ENCODE data around the gene KIAA1328.
"Not testable (repeated sequence)": the region's sequence is repeated elsewhere in the genome, so short reads cannot be mapped to it uniquely, and the experiment has no call there.

KIAA1328 gene

GRCh38 chr18:37161491-37161890, 332.6 kb downstream of the KIAA1328 start:
- peaks cover 17% of the 10 kb centered on the region for H3K4me1 ChIP-seq (ENCODE audit: control insufficient read depth, insufficient read depth, low read length)
- no peaks in the 10 kb centered on the region for H3K36me3 ChIP-seq (ENCODE audit: control insufficient read depth, insufficient read depth, low read length)
- no peak overlapping the region for H3K9ac ChIP-seq (ENCODE audit: low read depth, low read length)
- no peak overlapping the region for H3K4me3 ChIP-seq (ENCODE audit: low read depth, low read length)
- no peaks in the 10 kb centered on the region for H3K9me3 ChIP-seq (ENCODE audit: control insufficient read depth, insufficient read depth, low read length)
- H3K27me3 ChIP-seq (ENCODE audit: control insufficient read depth, insufficient read depth, low read length) = no peaks in the 10 kb centered on the region

GRCh38 chr18:37162551-37162950, 333.6 kb downstream of the KIAA1328 start:
- Histone ChIP-seq H3K27me3 (ENCODE audit: control insufficient read depth, insufficient read depth, low read length) (no peaks in the 10 kb centered on the region), H3K4me1 (ENCODE audit: control insufficient read depth, insufficient read depth, low read length) (peaks cover 20% of the 10 kb centered on the region), H3K9me3 (ENCODE audit: control insufficient read depth, insufficient read depth, low read length) (no peaks in the 10 kb centered on the region), H3K4me3 (ENCODE audit: low read depth, low read length) (no peak overlapping the region), H3K36me3 (ENCODE audit: control insufficient read depth, insufficient read depth, low read length) (no peaks in the 10 kb centered on the region), H3K9ac (ENCODE audit: low read depth, low read length) (no peak overlapping the region)

- H3K9me3 ChIP-seq (ENCODE audit: control insufficient read depth, insufficient read depth, low read length) = no peaks in the 10 kb centered on the region
- H3K4me3 ChIP-seq (ENCODE audit: low read depth, low read length) = no peak overlapping the region
- H3K27me3 ChIP-seq (ENCODE audit: control insufficient read depth, insufficient read depth, low read length) = no peaks in the 10 kb centered on the region
- peaks cover 20% of the 10 kb centered on the region for H3K4me1 ChIP-seq (ENCODE audit: control insufficient read depth, insufficient read depth, low read length)
- no peaks in the 10 kb centered on the region for H3K36me3 ChIP-seq (ENCODE audit: control insufficient read depth, insufficient read depth, low read length)
- no peak overlapping the region for H3K9ac ChIP-seq (ENCODE audit: low read depth, low read length)
Measured at GRCh38 chr18:37163119-37163518, 334.2 kb downstream of the KIAA1328 start.

GRCh38 chr18:37166491-37166890, 337.6 kb downstream of the KIAA1328 start:
- Histone ChIP-seq H3K27me3 (ENCODE audit: control insufficient read depth, insufficient read depth, low read length) (no peaks in the 10 kb centered on the region), H3K9ac (ENCODE audit: low read depth, low read length) (no peak overlapping the region), H3K4me1 (ENCODE audit: control insufficient read depth, insufficient read depth, low read length) (peaks cover 3% of the 10 kb centered on the region), H3K9me3 (ENCODE audit: control insufficient read depth, insufficient read depth, low read length) (no peaks in the 10 kb centered on the region), H3K36me3 (ENCODE audit: control insufficient read depth, insufficient read depth, low read length) (no peaks in the 10 kb centered on the region), H3K4me3 (ENCODE audit: low read depth, low read length) (no peak overlapping the region)

GRCh38 chr18:37166966-37167365, 338.0 kb downstream of the KIAA1328 start:
- not testable (repeated sequence) for H3K4me3 ChIP-seq (ENCODE audit: low read depth, low read length); H3K9me3 ChIP-seq (ENCODE audit: control insufficient read depth, insufficient read depth, low read length); H3K4me1 ChIP-seq (ENCODE audit: control insufficient read depth, insufficient read depth, low read length); H3K9ac ChIP-seq (ENCODE audit: low read depth, low read length); H3K36me3 ChIP-seq (ENCODE audit: control insufficient read depth, insufficient read depth, low read length); H3K27me3 ChIP-seq (ENCODE audit: control insufficient read depth, insufficient read depth, low read length)

- H3K9ac ChIP-seq (ENCODE audit: low read depth, low read length) = no peak overlapping the region
- no peaks in the 10 kb centered on the region for H3K36me3 ChIP-seq (ENCODE audit: control insufficient read depth, insufficient read depth, low read length)
- H3K27me3 ChIP-seq (ENCODE audit: control insufficient read depth, insufficient read depth, low read length) = no peaks in the 10 kb centered on the region
- H3K9me3 ChIP-seq (ENCODE audit: control insufficient read depth, insufficient read depth, low read length) = no peaks in the 10 kb centered on the region
- peaks cover 12% of the 10 kb centered on the region for H3K4me1 ChIP-seq (ENCODE audit: control insufficient read depth, insufficient read depth, low read length)
- H3K4me3 ChIP-seq (ENCODE audit: low read depth, low read length) = no peak overlapping the region
Measured at GRCh38 chr18:37170984-37171383, 342.1 kb downstream of the KIAA1328 start.

- Histone ChIP-seq H3K4me3 (ENCODE audit: low read depth, low read length) (no peak overlapping the region), H3K9ac (ENCODE audit: low read depth, low read length) (no peak overlapping the region), H3K4me1 (ENCODE audit: control insufficient read depth, insufficient read depth, low read length) (peaks cover 13% of the 10 kb centered on the region), H3K9me3 (ENCODE audit: control insufficient read depth, insufficient read depth, low read length) (no peaks in the 10 kb centered on the region), H3K36me3 (ENCODE audit: control insufficient read depth, insufficient read depth, low read length) (no peaks in the 10 kb centered on the region), H3K27me3 (ENCODE audit: control insufficient read depth, insufficient read depth, low read length) (no peaks in the 10 kb centered on the region)
Measured at GRCh38 chr18:37173384-37173783, 344.5 kb downstream of the KIAA1328 start.

- Histone ChIP-seq H3K27me3 (ENCODE audit: control insufficient read depth, insufficient read depth, low read length) (no peaks in the 10 kb centered on the region), H3K9me3 (ENCODE audit: control insufficient read depth, insufficient read depth, low read length) (no peaks in the 10 kb centered on the region), H3K36me3 (ENCODE audit: control insufficient read depth, insufficient read depth, low read length) (no peaks in the 10 kb centered on the region), H3K4me3 (ENCODE audit: low read depth, low read length) (no peak overlapping the region), H3K9ac (ENCODE audit: low read depth, low read length) (no peak overlapping the region), H3K4me1 (ENCODE audit: control insufficient read depth, insufficient read depth, low read length) (peaks cover 13% of the 10 kb centered on the region)
Measured at GRCh38 chr18:37175727-37176620, 347.0 kb downstream of the KIAA1328 start.

GRCh38 chr18:37176621-37176934, 347.7 kb downstream of the KIAA1328 start:
- Histone ChIP-seq H3K4me3 (ENCODE audit: low read depth, low read length) (no peak overlapping the region), H3K9ac (ENCODE audit: low read depth, low read length) (no peak overlapping the region), H3K27me3 (ENCODE audit: control insufficient read depth, insufficient read depth, low read length) (no peaks in the 10 kb centered on the region)

GRCh38 chr18:37179384-37179783, 350.5 kb downstream of the KIAA1328 start:
- Histone ChIP-seq H3K9me3 (ENCODE audit: control insufficient read depth, insufficient read depth, low read length) (no peaks in the 10 kb centered on the region), H3K36me3 (ENCODE audit: control insufficient read depth, insufficient read depth, low read length) (no peaks in the 10 kb centered on the region), H3K9ac (ENCODE audit: low read depth, low read length) (no peak overlapping the region), H3K4me3 (ENCODE audit: low read depth, low read length) (no peak overlapping the region), H3K4me1 (ENCODE audit: control insufficient read depth, insufficient read depth, low read length) (peaks cover 13% of the 10 kb centered on the region), H3K27me3 (ENCODE audit: control insufficient read depth, insufficient read depth, low read length) (no peaks in the 10 kb centered on the region)

More at GRCh38 chr18:37176621-37176934, 347.7 kb downstream of the KIAA1328 start:
- Histone ChIP-seq H3K9me3 (ENCODE audit: control insufficient read depth, insufficient read depth, low read length) (no peaks in the 10 kb centered on the region), H3K36me3 (ENCODE audit: control insufficient read depth, insufficient read depth, low read length) (no peaks in the 10 kb centered on the region), H3K4me1 (ENCODE audit: control insufficient read depth, insufficient read depth, low read length) (peaks cover 13% of the 10 kb centered on the region)

GRCh38 chr18:37180086-37180485, 351.2 kb downstream of the KIAA1328 start:
- no peaks in the 10 kb centered on the region for H3K27me3 ChIP-seq (ENCODE audit: control insufficient read depth, insufficient read depth, low read length)
- H3K9ac ChIP-seq (ENCODE audit: low read depth, low read length) = no peak overlapping the region
- peaks cover 13% of the 10 kb centered on the region for H3K4me1 ChIP-seq (ENCODE audit: control insufficient read depth, insufficient read depth, low read length)
- no peaks in the 10 kb centered on the region for H3K9me3 ChIP-seq (ENCODE audit: control insufficient read depth, insufficient read depth, low read length)
- H3K36me3 ChIP-seq (ENCODE audit: control insufficient read depth, insufficient read depth, low read length) = no peaks in the 10 kb centered on the region
- H3K4me3 ChIP-seq (ENCODE audit: low read depth, low read length) = no peak overlapping the region

- Histone ChIP-seq H3K27me3 (ENCODE audit: control insufficient read depth, insufficient read depth, low read length) (no peaks in the 10 kb centered on the region), H3K4me3 (ENCODE audit: low read depth, low read length) (no peak overlapping the region), H3K36me3 (ENCODE audit: control insufficient read depth, insufficient read depth, low read length) (no peaks in the 10 kb centered on the region), H3K4me1 (ENCODE audit: control insufficient read depth, insufficient read depth, low read length) (no peaks in the 10 kb centered on the region), H3K9ac (ENCODE audit: low read depth, low read length) (no peak overlapping the region), H3K9me3 (ENCODE audit: control insufficient read depth, insufficient read depth, low read length) (no peaks in the 10 kb centered on the region)
Measured at GRCh38 chr18:37182340-37183135, 353.6 kb downstream of the KIAA1328 start.
